Measurements from ENCODE around the gene FNDC3B. TPM values are rescaled to one million over a fixed set of nuclear protein-coding genes. Genes with fewer than 3 reads are reported as not detected.
A peak's percentile ranks its signal among the peaks of the same experiment; 100 is the strongest.

FNDC3B gene
- polyA plus RNA-seq, 2 of the 4 experiments (the other 2 are of a cell fraction), result 29.5 to 33.6 TPM

GRCh38 chr3:172313671-172314070 lies 274.3 kb downstream of the FNDC3B start:
- Histone ChIP-seq H3K27ac (peak overlapping the region in 1 of 2 experiments; percentile 55; a peak in 2 of 6 replicates), H3K4me3 (no peak overlapping the region), H3K9me3 (no peaks in the 10 kb centered on the region), H3K4me1 (peaks cover 43% of the 10 kb centered on the region), H3K4me2 (no peak overlapping the region)
- ChIA-PET CTCF (interaction anchor here (0.8 to 1.7 kb wide), 4 partner anchors 8 to 476 kb away, joined by 3 to 5 read pairs (median 4); no protein-coding TSS in a partner anchor), POLR2A (no interaction called here)
- no peak for TF ChIP-seq JUN (IDR thresholded peaks at IDR 0.05)
- TF ChIP-seq MAFK (IDR thresholded peaks at IDR 0.05; ENCODE audit: partially characterized antibody), result no peak
- no peak for TF ChIP-seq TP53 (CRISPR knock-in tag; IDR thresholded peaks at IDR 0.05)
- TF ChIP-seq HOXB13 (CRISPR knock-in tag; IDR thresholded peaks at IDR 0.05; ENCODE audit: low read depth), result no peak
- TF ChIP-seq HDAC2 (IDR thresholded peaks at IDR 0.05), result no peak
- FAIRE-seq (no peak), ATAC-seq (no peak), DNase-seq (ENCODE audit: low read depth in 1 of 2, low spot score in 1 of 2) (no peak)
- 91% methylated on average over 2 of the region's 3 CpGs for WGBS (ENCODE audit: missing lambda C conversion rate)

GRCh38 chr3:172314591-172315160 lies 275.3 kb downstream of the FNDC3B start:
- 96% methylated on average over 8 of the region's 8 CpGs for WGBS (ENCODE audit: missing lambda C conversion rate)
- no peaks in the 10 kb centered on the region for H3K9me3 ChIP-seq
- H3K4me2 ChIP-seq, result peak overlapping the region; percentile 45; the same call in 1 of the 3 replicates
- no peak for TF ChIP-seq JUN (IDR thresholded peaks at IDR 0.05)
- no peak for TF ChIP-seq FOSL2 (IDR thresholded peaks at IDR 0.05)
- TF ChIP-seq FOSL2 (CRISPR knock-in tag; IDR thresholded peaks at IDR 0.05), result no peak
- H3K4me3 ChIP-seq, result no peak overlapping the region
- FAIRE-seq, result no peak
- H3K4me1 ChIP-seq, result peaks cover 43% of the 10 kb centered on the region
- peak overlapping the region in 1 of 2 experiments; percentile 63; a peak in 3 of 6 replicates for H3K27ac ChIP-seq
- ChIA-PET CTCF (interaction anchor here (3.0 kb wide), 1 partner anchor 18 kb away, joined by 17 read pairs; no protein-coding TSS in a partner anchor), POLR2A (interaction anchor here (1.2 kb wide), 1 partner anchor 18 kb away, joined by 5 read pairs; no protein-coding TSS in a partner anchor)
- ATAC-seq, result no peak
- no peak for DNase-seq (ENCODE audit: low read depth in 1 of 2, low spot score in 1 of 2)

GRCh38 chr3:172315401-172316091 lies 276.2 kb downstream of the FNDC3B start:
- TF ChIP-seq, protein P1, sequence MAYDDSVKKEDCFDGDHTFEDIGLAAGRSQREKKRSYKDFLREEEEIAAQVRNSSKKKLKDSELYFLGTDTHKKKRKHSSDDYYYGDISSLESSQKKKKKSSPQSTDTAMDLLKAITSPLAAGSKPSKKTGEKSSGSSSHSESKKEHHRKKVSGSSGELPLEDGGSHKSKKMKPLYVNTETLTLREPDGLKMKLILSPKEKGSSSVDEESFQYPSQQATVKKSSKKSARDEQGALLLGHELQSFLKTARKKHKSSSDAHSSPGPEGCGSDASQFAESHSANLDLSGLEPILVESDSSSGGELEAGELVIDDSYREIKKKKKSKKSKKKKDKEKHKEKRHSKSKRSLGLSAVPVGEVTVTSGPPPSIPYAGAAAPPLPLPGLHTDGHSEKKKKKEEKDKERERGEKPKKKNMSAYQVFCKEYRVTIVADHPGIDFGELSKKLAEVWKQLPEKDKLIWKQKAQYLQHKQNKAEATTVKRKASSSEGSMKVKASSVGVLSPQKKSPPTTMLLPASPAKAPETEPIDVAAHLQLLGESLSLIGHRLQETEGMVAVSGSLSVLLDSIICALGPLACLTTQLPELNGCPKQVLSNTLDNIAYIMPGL (CRISPR knock-in tag; IDR thresholded peaks at IDR 0.05; ENCODE audit: borderline replicate concordance), result no peak
- TF ChIP-seq FOSB (CRISPR knock-in tag; IDR thresholded peaks at IDR 0.05), result no peak
- no peak for TF ChIP-seq TFCP2L1 (CRISPR knock-in tag; IDR thresholded peaks at IDR 0.05)
- no peak for TF ChIP-seq CBX8 (IDR thresholded peaks at IDR 0.05)
- no peak for TF ChIP-seq ZFP36 (IDR thresholded peaks at IDR 0.05; ENCODE audit: borderline replicate concordance, partially characterized antibody)
- TF ChIP-seq FOXS1 (CRISPR knock-in tag; IDR thresholded peaks at IDR 0.05), result no peak
- no peak for TF ChIP-seq BHLHE40 (IDR thresholded peaks at IDR 0.05; ENCODE audit: low read depth, low read length)
- TF ChIP-seq HOXB13 (CRISPR knock-in tag; IDR thresholded peaks at IDR 0.05; ENCODE audit: low read depth), result no peak
- no peak for TF ChIP-seq REST (IDR thresholded peaks at IDR 0.05)
- no peak for TF ChIP-seq EP300 (IDR thresholded peaks at IDR 0.05)
- TF ChIP-seq JUN (IDR thresholded peaks at IDR 0.05), result no peak
- no peak for TF ChIP-seq ZC3H11A (IDR thresholded peaks at IDR 0.05)
- no peak for FAIRE-seq
- Histone ChIP-seq H3K4me1 (peaks cover 47% of the 10 kb centered on the region), H3K9me3 (no peaks in the 10 kb centered on the region), H3K4me3 (no peak overlapping the region), H3K27ac (peak overlapping the region; percentile 22 to 63; a peak in 3 of 6 replicates), H3K4me2 (peak overlapping the region; percentile 45; the same call in 2 of the 3 replicates)
- POLR2A ChIA-PET, result interaction anchor here (0.7 to 1.2 kb wide), 3 partner anchors 9 to 173 kb away, joined by 5 to 7 read pairs (median 6); no protein-coding TSS in a partner anchor
- peak; percentile 14 to 23; a peak in 2 of 6 replicates for ATAC-seq
- CTCF ChIA-PET, result interaction anchor here (3.0 kb wide), 1 partner anchor 17 kb away, joined by 17 read pairs; no protein-coding TSS in a partner anchor
- WGBS (ENCODE audit: missing lambda C conversion rate), result 50% methylated on average over 11 of the region's 11 CpGs
- peak; percentile 21 to 39 for DNase-seq (ENCODE audit: low read depth in 1 of 2, low spot score in 1 of 2)

Measured in A549 (cell line).